Endothelial cell of umbilical vein (primary cell): ENCODE results near the gene BBS10. TPM values are rescaled to one million over a fixed set of nuclear protein-coding genes. Genes with fewer than 3 reads are reported as not detected.

ENCODE experiments used
- BruUV-seq: library from RNA; stranded (reverse); fragments of 400-500 nt; replicated peaks from 2 replicates; lab custom pipeline; 2021; lab: Mats Ljungman, UMichigan
- CTCF ChIA-PET: fragments of 300-600, 350-600 bp; sonication (Branson Sonifier 250); formaldehyde crosslinking; loops from one replicate; lab custom pipeline; 2021; ENCODE audit warnings: antibody characterized with exemption, inconsistent platforms; lab: Charles Lee
- POLR2A ChIA-PET: fragments of 300-600, 350-600 bp; sonication (Branson Sonifier 250); formaldehyde crosslinking; loops from one replicate; lab custom pipeline; 2021; ENCODE audit warnings: antibody characterized with exemption, inconsistent platforms; lab: Charles Lee
- DNase-seq: peaks from one replicate; pipeline ENCODE4 v3.0.0-alpha.2; 2011; ENCODE audit warnings: low read depth, low spot score
- FAIRE-seq: peaks from 2 replicates; lab custom pipeline; 2011; peaks lifted over from hg19 to GRCh38; lab: Jason Lieb, UNC
- H2AFZ ChIP-seq: 2 replicates; pipeline ENCODE4 v1.6.0; 2012; ENCODE audit warnings: low read depth, low read length, control low read depth, inconsistent platforms
- H3K27ac ChIP-seq: 2 replicates; pipeline ENCODE4 v1.5.1; 2011; ENCODE audit warnings: low read depth, mild to moderate bottlenecking, control low read depth, low read length, moderate library complexity; ENCODE audit not compliant: insufficient read depth
- H3K27me3 ChIP-seq, 2 experiments: 2 replicates each; pipeline versions ENCODE4 v1.6.0 to v1.6.1; 2011; ENCODE audit warnings: low read length in 2 of 2, mixed read lengths in 1 of 2; ENCODE audit not compliant: control insufficient read depth in 2 of 2, insufficient read depth in 2 of 2
- H3K36me3 ChIP-seq, 2 experiments: 2 replicates in 1 of 2; 3 replicates in 1 of 2; pipeline ENCODE4 v1.5.1; 2011; ENCODE audit warnings: low read length in 2 of 2, mild to moderate bottlenecking in 1 of 2, moderate library complexity in 1 of 2; ENCODE audit not compliant: control insufficient read depth in 2 of 2, insufficient read depth in 2 of 2; ENCODE audit errors: extremely low read depth in 1 of 2
- H3K4me1 ChIP-seq: 3 replicates; pipeline ENCODE4 v1.5.1; 2011; ENCODE audit warnings: mild to moderate bottlenecking, low read length; ENCODE audit not compliant: control insufficient read depth, insufficient read depth; ENCODE audit errors: extremely low read depth
- H3K4me2 ChIP-seq: 2 replicates; pipeline ENCODE4 v1.6.1; 2011; ENCODE audit warnings: low read length, control low read depth, mixed read lengths; ENCODE audit not compliant: insufficient read depth
- H3K4me3 ChIP-seq, 3 experiments: fragments of 200-600 bp in 1 of 3; sonication (generic), shearing (Covaris generic) in 1 of 3; replicated peaks in 1 of 3; 2 replicates each; pipeline ENCODE4 v1.5.1; 2011 to 2016; ENCODE audit warnings: control low read depth in 3 of 3, low read length in 3 of 3, mild to moderate bottlenecking in 2 of 3, inconsistent platforms in 1 of 3, low read depth in 1 of 3, moderate library complexity in 1 of 3; ENCODE audit not compliant: insufficient read depth in 1 of 3
- H3K79me2 ChIP-seq: 2 replicates; pipeline ENCODE4 v1.6.0; 2012; ENCODE audit warnings: low read length, inconsistent platforms; ENCODE audit not compliant: control insufficient read depth, insufficient read depth
- H3K9ac ChIP-seq: replicated peaks from 2 replicates; pipeline ENCODE3; 2011; ENCODE audit warnings: low read length, control low read depth; ENCODE audit not compliant: insufficient read depth; ENCODE audit errors: extremely low read depth
- H3K9me1 ChIP-seq: replicated peaks from 3 replicates; pipeline ENCODE4 v1.6.0; 2011; ENCODE audit warnings: mild to moderate bottlenecking, low read length; ENCODE audit not compliant: control insufficient read depth, insufficient read depth; ENCODE audit errors: extremely low read depth
- H3K9me3 ChIP-seq: replicated peaks from 2 replicates; pipeline ENCODE4 v1.5.1; 2012; ENCODE audit warnings: low read length, inconsistent platforms; ENCODE audit not compliant: control insufficient read depth, insufficient read depth
- H4K20me1 ChIP-seq: replicated peaks from 2 replicates; pipeline ENCODE3; 2011; ENCODE audit warnings: mild to moderate bottlenecking, low read length; ENCODE audit not compliant: control insufficient read depth, insufficient read depth; ENCODE audit errors: extremely low read depth
- CTCF ChIP-seq, 2 donors: IDR thresholded peaks; 1 replicate in 1 of 2; 2 replicates in 1 of 2; pipeline ENCODE4 v1.5.1; 2011; ENCODE audit warnings: low read length in 2 of 2, mild to moderate bottlenecking in 2 of 2, moderate library complexity in 2 of 2, control low read depth in 1 of 2, inconsistent platforms in 1 of 2, low read depth in 1 of 2; ENCODE audit not compliant: insufficient read depth in 1 of 2; ENCODE audit errors: extremely low read depth in 1 of 2
- EZH2 ChIP-seq: IDR thresholded peaks from 2 replicates; pipeline ENCODE4 v1.6.1; 2012; ENCODE audit warnings: borderline replicate concordance, low read depth, mild to moderate bottlenecking, moderate library complexity, low read length, inconsistent platforms; ENCODE audit not compliant: severe bottlenecking
- FOS ChIP-seq: IDR thresholded peaks from 2 replicates; pipeline ENCODE4 v1.6.1; 2011; ENCODE audit warnings: mild to moderate bottlenecking, low read length, moderate library complexity, borderline replicate concordance; ENCODE audit not compliant: insufficient read depth
- GATA2 ChIP-seq: IDR thresholded peaks from 2 replicates; pipeline ENCODE4 v1.7.0; 2011; ENCODE audit warnings: low read depth, mild to moderate bottlenecking, moderate library complexity, mixed read lengths, low read length; ENCODE audit not compliant: insufficient read length, insufficient read depth
- JUN ChIP-seq: IDR thresholded peaks from 2 replicates; pipeline ENCODE4 v1.6.1; 2011; ENCODE audit warnings: borderline replicate concordance, low read depth; ENCODE audit not compliant: insufficient read length, insufficient read depth
- MAX ChIP-seq: IDR thresholded peaks from 2 replicates; pipeline ENCODE4 v1.6.1; 2011; ENCODE audit not compliant: insufficient read depth, insufficient read length
- MYC ChIP-seq: IDR thresholded peaks from one replicate; pipeline ENCODE4 v1.6.1; 2011; ENCODE audit warnings: mild to moderate bottlenecking, low read depth, low read length
- POLR2A ChIP-seq: IDR thresholded peaks from 2 replicates; pipeline ENCODE4 v1.6.1; 2012; ENCODE audit warnings: low read depth, mild to moderate bottlenecking, control low read depth, low read length
- POLR2AphosphoS5 ChIP-seq: IDR thresholded peaks from 2 replicates; pipeline ENCODE4 v1.6.1; 2012; ENCODE audit warnings: low read depth, mild to moderate bottlenecking, control low read depth, low read length, moderate library complexity; ENCODE audit not compliant: insufficient read depth
- dilution Hi-C: fragments of 300-500 bp; cut with MboI; formaldehyde crosslinking; loops from one replicate; pipeline ENCODE4 v1.15.0; 2019; ENCODE audit warnings: low sequenced_read_pairs; ENCODE audit not compliant: extremely low pct_ligation_motif_present
- intact Hi-C: fragments of 100-400 bp; cut with micrococcal nuclease; formaldehyde crosslinking; loops from one replicate; pipeline ENCODE4 v1.10.0; 2022
- polyA plus RNA-seq, 4 experiments: library from polyadenylated mRNA; depleted of rRNA in 3 of 4; stranded (reverse) in 3 of 4; unstranded in 1 of 4; fragments of >200 nt; gene quantifications; 2 replicates each; pipeline versions ENCODE4 v1.2.1 to v1.2.3, GENCODE V29; 2011 to 2012; ENCODE audit warnings: missing spikeins in 1 of 4
- total RNA-seq: library from RNA; stranded (reverse); gene quantifications from 2 replicates; pipeline ENCODE4 v1.2.3, GENCODE V29; 2021

Gene BBS10
- total and polyA plus RNA-seq, 2 donors (not counting 3 experiments of a cell fraction or from before 2014, with no cell fraction given), result 3.4 to 7.8 TPM

GRCh38 chr12:76307083-76307482 lies 41.1 kb downstream of the BBS10 start:
- Histone ChIP-seq H3K4me1 (peaks cover 16% of the 10 kb centered on the region), H3K4me3 (no peak overlapping the region), H3K27me3 (no peaks in the 10 kb centered on the region), H2AFZ (no peak overlapping the region), H3K4me2 (no peak overlapping the region), H4K20me1 (no peaks in the 10 kb centered on the region), H3K36me3 (no peaks in the 10 kb centered on the region), H3K9me3 (no peaks in the 10 kb centered on the region), H3K9me1 (no peaks in the 10 kb centered on the region), H3K27ac (no peak overlapping the region), H3K79me2 (no peaks in the 10 kb centered on the region), H3K9ac (no peak overlapping the region)
- CTCF ChIA-PET, result no interaction called here
- POLR2A ChIA-PET, result no interaction called here
- TF ChIP-seq JUN (no peak), CTCF (IDR thresholded peaks at IDR 0.05; ENCODE audit: extremely low read depth in 1 of 2, insufficient read depth in 1 of 2, low read depth in 1 of 2, low read length in 2 of 2) (no peak), MYC (no peak), FOS (no peak)
- no TSS peak for BruUV-seq
- dilution Hi-C loops (no loop called here), intact Hi-C loops (no loop called here)
- DNase-seq (no peak), FAIRE-seq (no peak)

GRCh38 chr12:76303989-76304460 lies 44.2 kb downstream of the BBS10 start:
- Histone ChIP-seq H4K20me1 (no peaks in the 10 kb centered on the region), H3K79me2 (no peaks in the 10 kb centered on the region), H3K9me3 (no peaks in the 10 kb centered on the region), H3K4me1 (peaks cover 9% of the 10 kb centered on the region), H3K36me3 (no peaks in the 10 kb centered on the region), H2AFZ (no peak overlapping the region), H3K4me2 (no peak overlapping the region), H3K27me3 (no peaks in the 10 kb centered on the region), H3K9ac (no peak overlapping the region), H3K4me3 (no peak overlapping the region), H3K9me1 (no peaks in the 10 kb centered on the region), H3K27ac (no peak overlapping the region)
- ChIA-PET CTCF (no interaction called here), POLR2A (no interaction called here)
- no peak for TF ChIP-seq EZH2
- no peak for TF ChIP-seq MYC
- no peak for TF ChIP-seq FOS
- TF ChIP-seq JUN, result no peak
- TF ChIP-seq MAX, result no peak
- TF ChIP-seq POLR2A, result no peak
- TF ChIP-seq CTCF (IDR thresholded peaks at IDR 0.05; ENCODE audit: extremely low read depth in 1 of 2, insufficient read depth in 1 of 2, low read depth in 1 of 2, low read length in 2 of 2), result no peak
- TF ChIP-seq GATA2, result no peak
- no peak for TF ChIP-seq POLR2AphosphoS5
- dilution Hi-C loops (no loop called here), intact Hi-C loops (no loop called here)
- no peak for FAIRE-seq
- no peak for DNase-seq
- BruUV-seq, result no TSS peak
